Hepatocyte (in vitro differentiated cells): ENCODE data around the gene CSMD2. TPM values are rescaled to one million over a fixed set of nuclear protein-coding genes. Genes with fewer than 3 reads are reported as not detected.

ENCODE experiments used
- DNase-seq: peaks from one replicate; pipeline ENCODE4 v3.0.0-alpha.2; 2016; ENCODE audit warnings: low spot score
- H2AFZ ChIP-seq: fragments of 200-600 bp; sonication (generic); 2 replicates; pipeline ENCODE4 v1.6.0; 2016; ENCODE audit warnings: antibody characterized with exemption, mild to moderate bottlenecking
- H3K27ac ChIP-seq: fragments of 200-600 bp; sonication (generic); 2 replicates; pipeline ENCODE4 v1.5.1; 2016; ENCODE audit warnings: mild to moderate bottlenecking
- H3K27me3 ChIP-seq: fragments of 200-600 bp; sonication (generic); 2 replicates; pipeline ENCODE4 v1.6.1; 2016
- H3K36me3 ChIP-seq: fragments of 200-600 bp; sonication (generic); replicated peaks from 2 replicates; pipeline ENCODE4 v1.5.1; 2016; ENCODE audit warnings: low read depth; ENCODE audit not compliant: insufficient read depth
- H3K4me1 ChIP-seq: fragments of 200-600 bp; sonication (generic); 2 replicates; pipeline ENCODE4 v1.5.1; 2016; ENCODE audit warnings: mild to moderate bottlenecking, moderate library complexity; ENCODE audit not compliant: insufficient read depth
- H3K4me2 ChIP-seq: fragments of 200-600 bp; sonication (generic); 2 replicates; pipeline ENCODE4 v1.6.0; 2016
- H3K4me3 ChIP-seq: fragments of 200-600 bp; sonication (generic); 2 replicates; pipeline ENCODE4 v1.5.1; 2016; ENCODE audit warnings: mild to moderate bottlenecking
- H3K79me2 ChIP-seq: fragments of 200-600 bp; sonication (generic); 2 replicates; pipeline ENCODE4 v1.6.0; 2017; ENCODE audit warnings: mild to moderate bottlenecking
- H3K9me2 ChIP-seq: fragments of 200-600 bp; sonication (generic); replicated peaks from 2 replicates; pipeline ENCODE4 v1.6.0; 2017; ENCODE audit warnings: mild to moderate bottlenecking; ENCODE audit not compliant: insufficient read depth
- H3K9me3 ChIP-seq: fragments of 200-600 bp; sonication (generic); 2 replicates; pipeline ENCODE4 v1.5.1; 2016; ENCODE audit warnings: low read depth, mild to moderate bottlenecking
- H4K20me1 ChIP-seq: fragments of 200-600 bp; sonication (generic); 2 replicates; pipeline ENCODE4 v1.6.0; 2016; ENCODE audit warnings: mild to moderate bottlenecking; ENCODE audit not compliant: insufficient read depth, poor library complexity, severe bottlenecking
- EZH2 ChIP-seq: fragments of 200-600 bp; sonication (generic); IDR thresholded peaks from 2 replicates; pipeline ENCODE4 v1.6.1; 2016; ENCODE audit warnings: antibody characterized with exemption, mild to moderate bottlenecking, borderline replicate concordance
- EZH2phosphoT487 ChIP-seq: fragments of 200-600 bp; sonication (generic); IDR thresholded peaks from one replicate; pipeline ENCODE4 v1.6.1; 2018; ENCODE audit warnings: antibody characterized with exemption, mild to moderate bottlenecking, low read depth, moderate library complexity; ENCODE audit not compliant: unreplicated experiment, severe bottlenecking
- WGBS: methylation state at CpG from one replicate; pipeline ENCODE4 v1.1.6; 2016; ENCODE audit warnings: low lambda C conversion rate; ENCODE audit errors: missing lambda C conversion rate; 5-methylcytosine and 5-hydroxymethylcytosine counted together
- polyA plus RNA-seq: library from polyadenylated mRNA; unstranded; fragments of >200 nt; fragmentation: Nextera tagmentation; extraction: Ambion mirVana; gene quantifications from 2 replicates; pipeline ENCODE4 v1.2.1, GENCODE V29; 2016
- total RNA-seq: library from RNA; depleted of rRNA; stranded (reverse); fragments of >200 nt; gene quantifications from 2 replicates; pipeline ENCODE4 v1.2.3, GENCODE V29; 2014
- TF ChIP-seq, protein P1 (sequence below): fragments of 200-600 bp; sonication (generic); IDR thresholded peaks from 2 replicates; pipeline ENCODE4 v1.5.1; 2016; ENCODE audit warnings: antibody characterized with exemption, mild to moderate bottlenecking; ENCODE audit not compliant: poor library complexity

The CSMD2 gene
- total and polyA plus RNA-seq, 2 experiments from 2014 or later: 0.10 to 0.37 TPM

GRCh38 chr1:33905241-33905640 is 259.8 kb downstream of the CSMD2 start:
- no peak overlapping the region for H3K27ac ChIP-seq
- H3K4me2 ChIP-seq: no peak overlapping the region
- H3K4me1 ChIP-seq: peaks cover 7% of the 10 kb centered on the region
- no peaks in the 10 kb centered on the region for H3K9me3 ChIP-seq
- TF ChIP-seq EZH2: no peak
- no peak for TF ChIP-seq EZH2phosphoT487
- TF ChIP-seq, protein P1, sequence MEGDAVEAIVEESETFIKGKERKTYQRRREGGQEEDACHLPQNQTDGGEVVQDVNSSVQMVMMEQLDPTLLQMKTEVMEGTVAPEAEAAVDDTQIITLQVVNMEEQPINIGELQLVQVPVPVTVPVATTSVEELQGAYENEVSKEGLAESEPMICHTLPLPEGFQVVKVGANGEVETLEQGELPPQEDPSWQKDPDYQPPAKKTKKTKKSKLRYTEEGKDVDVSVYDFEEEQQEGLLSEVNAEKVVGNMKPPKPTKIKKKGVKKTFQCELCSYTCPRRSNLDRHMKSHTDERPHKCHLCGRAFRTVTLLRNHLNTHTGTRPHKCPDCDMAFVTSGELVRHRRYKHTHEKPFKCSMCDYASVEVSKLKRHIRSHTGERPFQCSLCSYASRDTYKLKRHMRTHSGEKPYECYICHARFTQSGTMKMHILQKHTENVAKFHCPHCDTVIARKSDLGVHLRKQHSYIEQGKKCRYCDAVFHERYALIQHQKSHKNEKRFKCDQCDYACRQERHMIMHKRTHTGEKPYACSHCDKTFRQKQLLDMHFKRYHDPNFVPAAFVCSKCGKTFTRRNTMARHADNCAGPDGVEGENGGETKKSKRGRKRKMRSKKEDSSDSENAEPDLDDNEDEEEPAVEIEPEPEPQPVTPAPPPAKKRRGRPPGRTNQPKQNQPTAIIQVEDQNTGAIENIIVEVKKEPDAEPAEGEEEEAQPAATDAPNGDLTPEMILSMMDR: no peak
- no peaks in the 10 kb centered on the region for H3K36me3 ChIP-seq
- no peak overlapping the region for H3K4me3 ChIP-seq
- H2AFZ ChIP-seq: no peak overlapping the region
- no peaks in the 10 kb centered on the region for H4K20me1 ChIP-seq
- no peaks in the 10 kb centered on the region for H3K27me3 ChIP-seq
- WGBS: 82% methylated on average over 3 of the region's 3 CpGs
- no peak for DNase-seq
- H3K9me2 ChIP-seq: no peaks in the 10 kb centered on the region
- H3K79me2 ChIP-seq: no peaks in the 10 kb centered on the region

- peak; percentile 37 for DNase-seq
- no peaks in the 10 kb centered on the region for H3K27me3 ChIP-seq
- WGBS: 27% methylated on average over 2 of the region's 2 CpGs
- no peak overlapping the region for H2AFZ ChIP-seq
- no peaks in the 10 kb centered on the region for H3K9me2 ChIP-seq
- peaks cover 7% of the 10 kb centered on the region for H3K4me1 ChIP-seq
- H3K36me3 ChIP-seq: no peaks in the 10 kb centered on the region
- no peaks in the 10 kb centered on the region for H4K20me1 ChIP-seq
- H3K79me2 ChIP-seq: no peaks in the 10 kb centered on the region
- H3K4me2 ChIP-seq: no peak overlapping the region
- no peak overlapping the region for H3K27ac ChIP-seq
- TF ChIP-seq, protein P1: no peak
- TF ChIP-seq EZH2 (no peak), EZH2phosphoT487 (no peak)
- no peaks in the 10 kb centered on the region for H3K9me3 ChIP-seq
- no peak overlapping the region for H3K4me3 ChIP-seq
These were observed 261.8 kb downstream of the CSMD2 start for GRCh38 chr1:33903210-33903589.

- Histone ChIP-seq H2AFZ (no peak overlapping the region), H3K27ac (no peak overlapping the region), H3K27me3 (no peaks in the 10 kb centered on the region), H3K36me3 (no peaks in the 10 kb centered on the region), H3K4me3 (no peak overlapping the region), H3K9me2 (no peaks in the 10 kb centered on the region), H3K4me2 (no peak overlapping the region), H3K79me2 (no peaks in the 10 kb centered on the region), H3K9me3 (no peaks in the 10 kb centered on the region), H4K20me1 (no peaks in the 10 kb centered on the region), H3K4me1 (peaks cover 7% of the 10 kb centered on the region)
- no peak for DNase-seq
- WGBS: 40% methylated on average over 6 of the region's 6 CpGs
- TF ChIP-seq EZH2phosphoT487: no peak
- TF ChIP-seq, protein P1: no peak
These were observed 262.4 kb downstream of the CSMD2 start for GRCh38 chr1:33902486-33903209.
